Neural cell (in vitro differentiated cells): Measurements from ENCODE around the gene CDC42EP2.

Experiments
- MXI1 ChIP-seq: fragments of 450-650 bp; conservative IDR thresholded peaks from 2 replicates; pipeline ENCODE4 v1.6.1; 2014; ENCODE audit warnings: antibody characterized with exemption, mild to moderate bottlenecking; ENCODE audit not compliant: poor library complexity, severe bottlenecking
- TAF1 ChIP-seq: IDR thresholded peaks from 2 replicates; pipeline ENCODE4 v1.6.1; 2012; ENCODE audit warnings: low read depth
- TF ChIP-seq, protein P1 (sequence below): fragments of 450-650 bp; IDR thresholded peaks from 2 replicates; pipeline ENCODE4 v1.5.1; 2014; ENCODE audit warnings: antibody characterized with exemption, mild to moderate bottlenecking, moderate library complexity; ENCODE audit not compliant: poor library complexity, severe bottlenecking

DNA sequence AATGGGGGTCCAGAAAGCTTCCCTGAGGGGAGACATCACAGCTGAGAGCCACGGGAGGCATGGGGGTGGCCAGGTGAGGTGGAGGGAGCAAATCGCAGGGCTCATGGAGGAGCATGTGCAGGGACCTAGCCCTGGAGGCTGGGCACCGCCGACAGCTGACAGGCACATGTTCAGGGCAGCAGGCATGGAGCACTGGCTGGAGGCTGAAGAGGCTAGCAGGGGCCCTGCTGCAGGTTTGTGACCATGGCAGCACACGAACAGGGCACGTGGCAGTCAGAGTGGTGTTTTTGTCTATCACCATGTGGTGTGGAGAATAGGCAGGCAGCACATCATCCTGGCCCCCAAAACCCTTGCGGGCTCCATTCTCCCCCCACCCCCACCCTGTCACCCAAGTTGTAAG lies 10.1 kb upstream of the CDC42EP2 start:
- no peak for TF ChIP-seq MXI1
- TF ChIP-seq, protein P1, sequence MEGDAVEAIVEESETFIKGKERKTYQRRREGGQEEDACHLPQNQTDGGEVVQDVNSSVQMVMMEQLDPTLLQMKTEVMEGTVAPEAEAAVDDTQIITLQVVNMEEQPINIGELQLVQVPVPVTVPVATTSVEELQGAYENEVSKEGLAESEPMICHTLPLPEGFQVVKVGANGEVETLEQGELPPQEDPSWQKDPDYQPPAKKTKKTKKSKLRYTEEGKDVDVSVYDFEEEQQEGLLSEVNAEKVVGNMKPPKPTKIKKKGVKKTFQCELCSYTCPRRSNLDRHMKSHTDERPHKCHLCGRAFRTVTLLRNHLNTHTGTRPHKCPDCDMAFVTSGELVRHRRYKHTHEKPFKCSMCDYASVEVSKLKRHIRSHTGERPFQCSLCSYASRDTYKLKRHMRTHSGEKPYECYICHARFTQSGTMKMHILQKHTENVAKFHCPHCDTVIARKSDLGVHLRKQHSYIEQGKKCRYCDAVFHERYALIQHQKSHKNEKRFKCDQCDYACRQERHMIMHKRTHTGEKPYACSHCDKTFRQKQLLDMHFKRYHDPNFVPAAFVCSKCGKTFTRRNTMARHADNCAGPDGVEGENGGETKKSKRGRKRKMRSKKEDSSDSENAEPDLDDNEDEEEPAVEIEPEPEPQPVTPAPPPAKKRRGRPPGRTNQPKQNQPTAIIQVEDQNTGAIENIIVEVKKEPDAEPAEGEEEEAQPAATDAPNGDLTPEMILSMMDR, result no peak
- no peak for TF ChIP-seq TAF1
